ENCODE results near the gene SNRPA1.

The SNRPA1 gene

DNA sequence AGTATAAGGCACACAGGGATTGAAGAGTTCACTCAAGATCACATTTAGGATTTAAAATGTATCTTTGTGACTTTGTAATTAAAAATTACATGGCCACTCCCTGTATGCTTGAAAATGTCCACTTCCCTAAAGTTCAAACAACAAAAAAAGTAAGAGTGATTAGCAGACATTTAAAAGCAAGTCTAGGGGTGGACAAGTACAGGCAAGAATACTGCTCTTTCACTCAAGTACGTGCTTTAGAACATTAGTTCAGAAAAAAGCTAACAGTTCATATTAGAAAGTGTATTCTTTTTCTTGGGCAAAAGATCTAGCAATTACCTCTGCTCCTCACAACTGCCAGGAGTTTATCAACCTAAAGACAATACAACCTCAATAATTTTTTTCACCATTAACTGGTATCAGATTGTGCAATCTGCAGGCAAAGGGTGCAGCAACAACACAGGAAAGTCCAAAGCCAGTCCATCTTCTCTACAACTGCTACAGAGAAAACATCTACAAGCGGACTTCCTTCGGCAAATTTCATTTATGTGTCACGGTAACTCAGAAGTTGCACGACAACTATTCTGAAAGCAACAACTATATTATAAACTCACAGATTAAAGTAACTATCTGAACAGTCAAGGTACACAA lies 61.3 kb downstream of the SNRPA1 start:
- no peak for DNase-seq

DNA sequence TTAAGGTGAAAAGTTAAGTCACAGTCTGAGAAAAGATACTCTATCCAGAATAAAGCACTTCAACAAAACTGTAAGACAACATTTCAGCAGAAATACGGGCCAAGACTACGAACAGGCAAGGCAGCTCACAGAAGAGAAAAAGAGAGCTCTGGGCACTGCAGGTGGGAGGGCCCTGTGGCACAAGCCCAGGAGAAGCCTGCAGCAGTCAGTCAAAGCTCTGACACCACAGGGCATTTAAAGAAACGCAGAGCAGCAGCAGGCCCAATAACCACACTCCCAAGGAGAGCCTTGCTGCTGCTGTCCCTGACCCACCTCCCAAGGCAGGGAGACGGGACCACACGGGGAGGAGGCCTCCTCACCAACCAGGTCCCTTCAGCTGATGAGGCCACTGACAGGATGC lies 62.4 kb downstream of the SNRPA1 start:
- DNase-seq: no peak

All from kidney glomerular epithelial cell (primary cell).